Stimulated activated naive B cell treated with anti-CD40 and anti-IgM and Interleukin-4, amounts not matched to agents 10 μg/mL and 1 μg/mL and 100 μg/mL, for 72 hours (primary cell): ENCODE data around the gene TEX29.

Experiments
- ATAC-seq, 2 donors: fragments of 150-1000 bp; cut with Tn5 transposase; replicated peaks; 2 replicates each; pipeline ENCODE4 v1.10.0; 2021; ENCODE audit warnings: moderate library complexity in 1 of 2
- DNase-seq: peaks from one replicate; pipeline ENCODE4 v3.0.0; 2021
- H3K27ac Mint-ChIP-seq: one replicate; pipeline ENCODE4 v1.8.0; 2022; ENCODE audit warnings: mild to moderate bottlenecking, mixed read lengths
- H3K27me3 Mint-ChIP-seq, 2 donors: one replicate each; pipeline ENCODE4 v1.8.0; 2022; ENCODE audit warnings: mixed read lengths in 2 of 2
- H3K36me3 Mint-ChIP-seq, 2 donors: one replicate each; pipeline ENCODE4 v1.8.0; 2022; ENCODE audit warnings: mixed read lengths in 2 of 2, mild to moderate bottlenecking in 1 of 2
- H3K4me1 Mint-ChIP-seq, 2 donors: one replicate each; pipeline ENCODE4 v1.8.0; 2022; ENCODE audit warnings: mixed read lengths in 2 of 2, mild to moderate bottlenecking in 1 of 2
- H3K4me3 Mint-ChIP-seq, 2 donors: one replicate each; pipeline ENCODE4 v1.8.0; 2022; ENCODE audit warnings: mild to moderate bottlenecking in 2 of 2, mixed read lengths in 2 of 2, moderate library complexity in 1 of 2
- H3K9me3 Mint-ChIP-seq, 2 donors: one replicate each; pipeline ENCODE4 v1.8.0; 2022; ENCODE audit warnings: mixed read lengths in 2 of 2, mild to moderate bottlenecking in 1 of 2

Gene TEX29

DNA sequence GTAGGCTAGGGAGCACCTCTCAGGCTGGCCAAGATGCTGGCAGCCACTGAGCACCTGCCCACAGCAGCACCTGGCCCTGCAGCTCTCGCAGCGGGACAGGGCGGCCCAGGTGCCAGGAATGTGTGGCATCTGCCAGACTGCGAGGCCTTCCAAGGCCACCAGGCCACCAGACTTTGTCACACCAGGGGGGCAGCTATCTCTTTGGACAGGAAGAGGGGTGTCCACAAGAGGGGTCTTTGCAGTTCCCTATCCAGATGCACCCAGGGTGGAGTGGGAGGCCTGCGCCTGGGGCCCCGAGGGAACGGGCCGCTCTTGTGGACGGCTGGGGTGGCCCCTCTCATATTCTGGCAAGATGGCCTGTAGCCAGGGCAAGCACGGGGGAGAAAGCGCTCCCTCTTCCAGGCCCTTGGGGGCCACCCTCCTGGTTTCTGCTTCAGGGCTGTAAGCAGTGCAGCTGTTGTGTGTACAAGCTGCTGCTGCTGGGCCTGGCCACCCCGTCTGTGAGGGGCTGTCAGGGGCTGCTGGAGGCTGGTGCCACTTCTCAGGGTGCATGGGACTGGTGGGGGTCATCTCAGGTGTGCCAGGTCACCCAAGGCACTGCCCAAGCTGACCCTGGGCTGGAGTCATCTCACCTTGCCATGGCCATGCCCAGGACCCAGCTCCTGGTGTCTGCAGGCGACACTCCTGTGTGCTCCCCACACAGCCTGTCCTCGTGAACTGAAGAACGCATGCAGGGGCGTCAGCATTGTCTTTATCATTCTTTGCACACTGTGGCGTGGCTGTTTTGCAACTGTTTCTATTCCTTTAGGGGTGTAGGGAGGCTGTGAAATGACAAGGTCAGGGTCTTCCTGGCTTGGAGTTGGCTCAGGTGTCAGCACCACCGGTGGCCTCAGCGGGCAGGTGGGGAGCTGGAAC, 1.8 kb downstream of the TEX29 start:
- H3K4me1 Mint-ChIP-seq, result no peaks in the 10 kb centered on the region
- H3K4me3 Mint-ChIP-seq, result no peak overlapping the region
- no peak overlapping the region for H3K27ac Mint-ChIP-seq
- H3K36me3 Mint-ChIP-seq, result peaks cover 10 to 31% of the 10 kb centered on the region in 2 donors
- ATAC-seq (no peak), DNase-seq (no peak)
- no peaks in the 10 kb centered on the region for H3K9me3 Mint-ChIP-seq
- no peaks in the 10 kb centered on the region for H3K27me3 Mint-ChIP-seq

- DNase-seq (no peak), ATAC-seq (no peak)
- H3K27ac Mint-ChIP-seq, result no peak overlapping the region
- H3K9me3 Mint-ChIP-seq, result no peaks in the 10 kb centered on the region
- H3K4me3 Mint-ChIP-seq, result no peak overlapping the region
- no peaks in the 10 kb centered on the region for H3K27me3 Mint-ChIP-seq
- peaks cover 3 to 24% of the 10 kb centered on the region in 2 donors for H3K36me3 Mint-ChIP-seq
- no peaks in the 10 kb centered on the region for H3K4me1 Mint-ChIP-seq
These were observed 2.5 kb downstream of the TEX29 start for GRCh38 chr13:111322916-111323331.

- Mint-ChIP-seq H3K4me3 (no peak overlapping the region), H3K27ac (no peak overlapping the region), H3K9me3 (no peaks in the 10 kb centered on the region), H3K4me1 (no peaks in the 10 kb centered on the region), H3K27me3 (no peaks in the 10 kb centered on the region), H3K36me3 (peaks cover 3 to 19% of the 10 kb centered on the region in 2 donors)
- no peak for DNase-seq
- ATAC-seq, result no peak
These were observed 3.1 kb downstream of the TEX29 start for GRCh38 chr13:111323549-111323948.

DNA sequence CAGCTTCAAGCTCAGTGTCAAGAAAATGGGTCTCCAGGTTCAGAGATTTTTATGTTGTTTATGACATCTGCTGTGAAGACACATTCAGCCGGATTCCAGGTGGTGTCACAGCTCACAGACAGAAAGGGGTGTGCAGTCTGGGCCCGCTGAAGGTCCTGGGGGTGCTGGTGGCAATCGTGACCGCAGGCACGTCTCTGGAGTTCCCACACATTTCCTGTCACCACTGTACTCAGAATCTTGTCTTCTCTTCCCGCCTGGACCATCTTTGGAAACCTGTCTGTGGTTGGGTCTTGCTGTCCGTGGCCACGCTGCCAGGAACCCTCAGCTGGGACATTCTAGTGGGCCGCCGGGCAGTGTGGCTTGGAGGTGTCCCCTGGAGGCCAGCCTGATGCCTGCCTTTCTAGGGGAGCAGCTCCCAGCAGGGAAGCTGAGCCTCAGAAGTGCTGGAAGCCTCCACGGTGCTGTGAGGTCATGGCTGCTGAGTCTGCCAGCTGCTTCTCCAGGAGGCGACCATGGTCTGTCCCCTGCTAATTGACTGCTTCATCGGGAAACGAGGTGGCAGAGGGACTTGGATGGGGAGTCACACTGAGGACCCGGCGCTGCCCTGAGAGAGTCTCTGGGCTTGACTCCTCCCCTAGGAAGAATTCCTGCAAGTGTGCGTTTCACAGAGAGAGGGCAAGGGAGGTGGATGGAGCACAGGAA, 3.7 kb downstream of the TEX29 start:
- ATAC-seq, result no peak
- H3K4me3 Mint-ChIP-seq, result no peak overlapping the region
- no peak overlapping the region for H3K27ac Mint-ChIP-seq
- peaks cover 3 to 14% of the 10 kb centered on the region in 2 donors for H3K36me3 Mint-ChIP-seq
- no peaks in the 10 kb centered on the region for H3K4me1 Mint-ChIP-seq
- H3K9me3 Mint-ChIP-seq, result no peaks in the 10 kb centered on the region
- H3K27me3 Mint-ChIP-seq, result no peaks in the 10 kb centered on the region
- DNase-seq, result no peak

- Mint-ChIP-seq H3K36me3 (peaks cover 0 to 10% of the 10 kb centered on the region in 2 donors), H3K4me1 (no peaks in the 10 kb centered on the region), H3K4me3 (no peak overlapping the region), H3K9me3 (no peaks in the 10 kb centered on the region), H3K27ac (no peak overlapping the region), H3K27me3 (no peaks in the 10 kb centered on the region)
- ATAC-seq, result no peak
- DNase-seq, result no peak
These were observed 4.3 kb downstream of the TEX29 start for GRCh38 chr13:111324736-111325135.

- Mint-ChIP-seq H3K9me3 (no peaks in the 10 kb centered on the region), H3K27ac (no peak overlapping the region), H3K4me1 (no peaks in the 10 kb centered on the region), H3K27me3 (no peaks in the 10 kb centered on the region), H3K4me3 (no peak overlapping the region), H3K36me3 (peaks cover 0 to 9% of the 10 kb centered on the region in 2 donors)
- ATAC-seq, result no peak
- DNase-seq, result no peak
These were observed 4.9 kb downstream of the TEX29 start for GRCh38 chr13:111325146-111325890.

DNA sequence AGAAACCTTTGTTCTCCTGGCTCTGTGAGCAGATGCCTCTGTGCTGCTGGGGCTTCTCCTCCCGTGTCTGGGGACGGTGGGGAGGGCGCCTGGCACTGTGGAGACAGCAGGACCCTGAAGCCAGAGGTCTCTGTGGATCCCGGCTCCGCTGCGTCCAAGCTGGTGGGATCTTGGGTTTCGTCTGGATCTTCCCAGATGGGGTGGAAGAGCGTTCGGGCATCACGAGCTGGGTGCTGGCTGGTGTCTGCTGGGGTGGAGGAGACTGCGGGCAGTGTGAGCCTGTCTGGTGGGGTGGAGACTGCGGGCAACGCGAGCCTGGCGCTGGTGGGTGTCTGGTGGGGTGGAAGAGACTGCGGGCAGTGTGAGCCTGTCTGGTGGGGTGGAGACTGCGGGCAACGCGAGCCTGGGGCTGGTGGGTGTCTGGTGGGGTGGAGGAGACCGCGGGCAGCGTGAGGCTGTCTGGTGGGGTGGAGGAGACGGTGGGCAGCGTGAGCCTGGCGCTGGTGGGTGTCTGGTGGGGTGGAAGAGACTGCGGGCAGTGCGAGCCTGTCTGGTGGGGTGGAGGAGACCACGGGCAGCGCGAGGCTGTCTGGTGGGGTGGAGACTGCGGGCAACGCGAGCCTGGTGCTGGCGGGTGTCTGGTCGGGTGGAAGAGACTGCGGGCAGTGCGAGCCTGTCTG, 5.6 kb downstream of the TEX29 start:
- Mint-ChIP-seq H3K4me3 (no peak overlapping the region), H3K36me3 (peaks cover 0 to 16% of the 10 kb centered on the region in 2 donors), H3K27me3 (no peaks in the 10 kb centered on the region), H3K27ac (no peak overlapping the region), H3K9me3 (no peaks in the 10 kb centered on the region), H3K4me1 (no peaks in the 10 kb centered on the region)
- DNase-seq, result no peak
- ATAC-seq, result no peak

DNA sequence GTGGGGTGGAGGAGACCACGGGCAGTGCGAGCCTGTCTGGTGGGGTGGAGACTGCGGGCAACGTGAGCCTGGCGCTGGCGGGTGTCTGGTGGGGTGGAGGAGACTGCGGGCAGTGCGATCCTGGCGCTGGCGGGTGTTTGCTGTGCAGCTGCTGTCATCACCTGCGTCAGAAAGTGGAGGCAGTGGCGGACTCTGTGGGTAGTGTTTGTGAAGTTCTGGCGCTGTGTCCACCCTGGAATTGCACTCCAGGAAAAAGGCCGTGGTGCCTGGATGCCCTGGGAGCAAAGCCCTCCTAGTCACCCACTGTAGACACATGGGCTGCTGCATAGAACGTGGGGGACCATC, 6.2 kb downstream of the TEX29 start:
- no peaks in the 10 kb centered on the region for H3K9me3 Mint-ChIP-seq
- no peak overlapping the region for H3K4me3 Mint-ChIP-seq
- no peaks in the 10 kb centered on the region for H3K27me3 Mint-ChIP-seq
- no peak for DNase-seq
- no peak overlapping the region for H3K27ac Mint-ChIP-seq
- no peaks in the 10 kb centered on the region for H3K4me1 Mint-ChIP-seq
- H3K36me3 Mint-ChIP-seq, result peaks cover 0 to 16% of the 10 kb centered on the region in 2 donors
- no peak for ATAC-seq

- H3K4me3 Mint-ChIP-seq, result no peak overlapping the region
- no peaks in the 10 kb centered on the region for H3K9me3 Mint-ChIP-seq
- no peak for ATAC-seq
- no peaks in the 10 kb centered on the region for H3K27me3 Mint-ChIP-seq
- H3K36me3 Mint-ChIP-seq, result peaks cover 0 to 16% of the 10 kb centered on the region in 2 donors
- H3K27ac Mint-ChIP-seq, result no peak overlapping the region
- H3K4me1 Mint-ChIP-seq, result no peaks in the 10 kb centered on the region
- DNase-seq, result no peak
These were observed 6.7 kb downstream of the TEX29 start for GRCh38 chr13:111326981-111327642.

GRCh38 chr13:111327730-111328573, 7.5 kb downstream of the TEX29 start:
- no peak for DNase-seq
- no peaks in the 10 kb centered on the region for H3K4me1 Mint-ChIP-seq

DNA sequence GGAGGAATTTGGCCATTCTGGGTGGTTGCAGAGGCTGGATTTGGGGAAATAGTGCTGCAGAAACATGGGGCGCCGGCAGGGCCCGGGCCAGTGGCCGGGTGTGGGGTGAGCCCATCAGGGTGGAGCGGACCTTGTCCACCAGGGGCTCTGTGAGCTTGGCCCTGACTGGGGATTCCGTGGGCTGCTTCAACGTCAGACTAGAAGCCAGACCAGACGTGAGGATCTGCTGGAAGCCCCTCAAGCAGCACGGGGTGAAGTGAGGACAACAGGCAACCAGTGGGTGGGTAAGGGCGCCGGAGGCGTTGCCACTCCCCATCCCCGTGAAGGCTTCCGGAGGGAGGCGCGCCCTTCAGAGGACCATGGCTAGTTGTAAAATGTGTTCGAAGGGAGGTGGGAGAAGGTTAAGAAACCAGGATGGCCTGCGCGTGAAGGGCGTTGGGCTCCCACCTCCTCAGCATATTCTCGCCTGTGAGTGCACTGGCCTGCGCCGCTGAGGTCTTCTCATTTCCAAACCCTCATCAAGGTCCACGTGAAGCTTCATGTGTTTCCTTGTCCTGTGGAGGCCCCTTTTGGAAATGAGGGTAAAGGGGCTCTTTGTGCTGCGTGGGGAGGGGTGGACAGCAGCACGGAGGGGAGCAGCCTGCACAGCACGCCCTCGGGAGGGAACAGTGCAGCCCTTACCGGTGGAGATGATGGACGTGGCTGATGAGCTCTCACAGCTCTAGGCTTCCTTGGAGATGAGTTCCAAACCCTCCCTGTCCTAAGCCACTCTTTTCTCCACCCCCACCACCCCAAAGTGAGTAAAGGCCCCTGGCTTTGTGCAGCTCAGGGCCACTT, 8.3 kb downstream of the TEX29 start:
- Mint-ChIP-seq H3K4me1 (no peaks in the 10 kb centered on the region), H3K36me3 (peaks cover 7 to 32% of the 10 kb centered on the region in 2 donors), H3K9me3 (peaks cover 0 to 2% of the 10 kb centered on the region in 2 donors), H3K27me3 (no peaks in the 10 kb centered on the region), H3K27ac (no peak overlapping the region), H3K4me3 (no peak overlapping the region)
- DNase-seq (no peak), ATAC-seq (no peak)

More at GRCh38 chr13:111327730-111328573, 7.5 kb downstream of the TEX29 start:
- ATAC-seq, result no peak
- Mint-ChIP-seq H3K27me3 (no peaks in the 10 kb centered on the region), H3K9me3 (no peaks in the 10 kb centered on the region), H3K36me3 (peaks cover under 1 to 23% of the 10 kb centered on the region in 2 donors), H3K27ac (no peak overlapping the region), H3K4me3 (no peak overlapping the region)

DNA sequence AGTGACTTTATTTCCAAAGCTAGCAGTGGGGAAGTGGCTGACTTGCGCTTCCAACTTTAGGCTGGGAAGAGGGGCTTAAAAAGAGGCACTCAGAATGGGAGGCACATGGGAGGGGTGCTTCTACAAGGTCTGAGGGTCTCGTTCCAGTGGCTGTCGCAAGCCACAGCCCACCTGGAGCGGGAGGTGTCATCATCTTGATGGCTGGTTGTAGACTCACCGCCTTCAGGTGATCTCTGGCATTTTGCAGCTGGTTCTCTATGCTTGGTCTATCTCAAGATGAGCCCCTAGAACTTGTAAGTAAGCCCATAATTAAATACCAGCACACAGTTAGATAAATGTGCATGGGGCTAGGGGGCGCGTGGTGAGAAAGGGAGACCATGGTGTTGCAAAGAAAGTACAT, 9.2 kb downstream of the TEX29 start:
- no peak for ATAC-seq
- no peak for DNase-seq
- H3K27ac Mint-ChIP-seq, result no peak overlapping the region
- no peak overlapping the region for H3K4me3 Mint-ChIP-seq
- H3K36me3 Mint-ChIP-seq, result peaks cover 16 to 33% of the 10 kb centered on the region in 2 donors
- peaks cover 4 to 6% of the 10 kb centered on the region in 2 donors for H3K9me3 Mint-ChIP-seq
- no peaks in the 10 kb centered on the region for H3K4me1 Mint-ChIP-seq
- H3K27me3 Mint-ChIP-seq, result no peaks in the 10 kb centered on the region
